BLaER1 (cell line): ENCODE data around the gene GMDS.

Source experiments
- H3K27ac ChIP-seq: shearing (Covaris generic); formaldehyde crosslinking; 2 replicates; pipeline ENCODE4 v1.8.1; 2022
- H3K27me3 ChIP-seq: shearing (Covaris generic); formaldehyde crosslinking; 2 replicates; pipeline ENCODE4 v1.8.1; 2022
- H3K36me3 ChIP-seq: shearing (Covaris generic); formaldehyde crosslinking; 2 replicates; pipeline ENCODE4 v1.8.1; 2022
- H3K4me1 ChIP-seq: shearing (Covaris generic); formaldehyde crosslinking; 2 replicates; pipeline ENCODE4 v1.8.1; 2022
- H3K4me2 ChIP-seq: shearing (Covaris generic); formaldehyde crosslinking; 2 replicates; pipeline ENCODE4 v1.8.1; 2022
- H3K4me3 ChIP-seq: shearing (Covaris generic); formaldehyde crosslinking; 2 replicates; pipeline ENCODE4 v1.8.1; 2022
- H3K9ac ChIP-seq: shearing (Covaris generic); formaldehyde crosslinking; 2 replicates; pipeline ENCODE4 v1.8.1; 2022
- H3K9me3 ChIP-seq: shearing (Covaris generic); formaldehyde crosslinking; 2 replicates; pipeline ENCODE4 v1.8.1; 2022
- H4K20me1 ChIP-seq: shearing (Covaris generic); formaldehyde crosslinking; 2 replicates; pipeline ENCODE4 v1.8.1; 2022
- Cebpa-rat ChIP-seq: shearing (Covaris generic); IDR thresholded peaks from 2 replicates; pipeline ENCODE4 v1.8.1; 2022

Gene GMDS

GRCh38 chr6:1585669-1586049 lies 659.7 kb downstream of the GMDS start:
- no peak overlapping the region for H3K27ac ChIP-seq
- no peak overlapping the region for H3K4me2 ChIP-seq
- H3K36me3 ChIP-seq, result no peaks in the 10 kb centered on the region
- no peaks in the 10 kb centered on the region for H4K20me1 ChIP-seq
- no peaks in the 10 kb centered on the region for H3K4me1 ChIP-seq
- TF ChIP-seq Cebpa-rat, result no peak
- H3K4me3 ChIP-seq, result no peak overlapping the region
- no peak overlapping the region for H3K9ac ChIP-seq
- H3K27me3 ChIP-seq, result no peaks in the 10 kb centered on the region
- no peaks in the 10 kb centered on the region for H3K9me3 ChIP-seq

GRCh38 chr6:1584996-1585668 lies 660.3 kb downstream of the GMDS start:
- H3K27ac ChIP-seq, result no peak overlapping the region
- H3K9ac ChIP-seq, result no peak overlapping the region
- no peaks in the 10 kb centered on the region for H4K20me1 ChIP-seq
- H3K4me3 ChIP-seq, result no peak overlapping the region
- H3K9me3 ChIP-seq, result no peaks in the 10 kb centered on the region
- H3K36me3 ChIP-seq, result no peaks in the 10 kb centered on the region
- no peak overlapping the region for H3K4me2 ChIP-seq
- no peak for TF ChIP-seq Cebpa-rat
- no peaks in the 10 kb centered on the region for H3K4me1 ChIP-seq
- no peaks in the 10 kb centered on the region for H3K27me3 ChIP-seq

GRCh38 chr6:1584146-1584545 lies 661.3 kb downstream of the GMDS start:
- Histone ChIP-seq H3K36me3 (no peaks in the 10 kb centered on the region), H3K4me2 (no peak overlapping the region), H3K9me3 (no peaks in the 10 kb centered on the region), H4K20me1 (no peaks in the 10 kb centered on the region), H3K27me3 (no peaks in the 10 kb centered on the region), H3K27ac (no peak overlapping the region), H3K4me3 (no peak overlapping the region), H3K9ac (no peak overlapping the region), H3K4me1 (peaks cover 6% of the 10 kb centered on the region)
- no peak for TF ChIP-seq Cebpa-rat

GRCh38 chr6:1581120-1581991 lies 664.0 kb downstream of the GMDS start:
- no peak overlapping the region for H3K4me2 ChIP-seq
- H3K9me3 ChIP-seq, result no peaks in the 10 kb centered on the region
- H3K36me3 ChIP-seq, result no peaks in the 10 kb centered on the region
- no peaks in the 10 kb centered on the region for H4K20me1 ChIP-seq
- no peak overlapping the region for H3K27ac ChIP-seq
- no peak overlapping the region for H3K9ac ChIP-seq
- TF ChIP-seq Cebpa-rat, result no peak
- H3K4me3 ChIP-seq, result no peak overlapping the region
- no peaks in the 10 kb centered on the region for H3K27me3 ChIP-seq
- H3K4me1 ChIP-seq, result peaks cover 27% of the 10 kb centered on the region

GRCh38 chr6:1580585-1580984 lies 664.8 kb downstream of the GMDS start:
- Histone ChIP-seq H3K4me2 (no peak overlapping the region), H4K20me1 (no peaks in the 10 kb centered on the region), H3K27me3 (no peaks in the 10 kb centered on the region), H3K36me3 (no peaks in the 10 kb centered on the region), H3K9ac (no peak overlapping the region), H3K4me3 (no peak overlapping the region), H3K27ac (no peak overlapping the region), H3K4me1 (peaks cover 34% of the 10 kb centered on the region), H3K9me3 (no peaks in the 10 kb centered on the region)
- peak; percentile 65; the same call in 1 of the 2 replicates for TF ChIP-seq Cebpa-rat

GRCh38 chr6:1580109-1580508 lies 665.3 kb downstream of the GMDS start:
- no peak overlapping the region for H3K4me2 ChIP-seq
- TF ChIP-seq Cebpa-rat, result no peak
- no peak overlapping the region for H3K27ac ChIP-seq
- H4K20me1 ChIP-seq, result no peaks in the 10 kb centered on the region
- H3K4me3 ChIP-seq, result no peak overlapping the region
- H3K36me3 ChIP-seq, result no peaks in the 10 kb centered on the region
- H3K9me3 ChIP-seq, result no peaks in the 10 kb centered on the region
- H3K9ac ChIP-seq, result no peak overlapping the region
- peaks cover 39% of the 10 kb centered on the region for H3K4me1 ChIP-seq
- no peaks in the 10 kb centered on the region for H3K27me3 ChIP-seq

GRCh38 chr6:1579096-1579495 lies 666.3 kb downstream of the GMDS start:
- TF ChIP-seq Cebpa-rat, result no peak
- H3K4me1 ChIP-seq, result peaks cover 49% of the 10 kb centered on the region
- no peaks in the 10 kb centered on the region for H4K20me1 ChIP-seq
- no peak overlapping the region for H3K9ac ChIP-seq
- peak overlapping the region; percentile 55 for H3K4me2 ChIP-seq
- H3K27ac ChIP-seq, result no peak overlapping the region
- no peak overlapping the region for H3K4me3 ChIP-seq
- H3K36me3 ChIP-seq, result no peaks in the 10 kb centered on the region
- H3K27me3 ChIP-seq, result no peaks in the 10 kb centered on the region
- no peaks in the 10 kb centered on the region for H3K9me3 ChIP-seq

GRCh38 chr6:1577896-1578745 lies 667.3 kb downstream of the GMDS start:
- H3K9ac ChIP-seq, result no peak overlapping the region
- H3K27ac ChIP-seq, result no peak overlapping the region
- peak overlapping the region; percentile 55 for H3K4me2 ChIP-seq
- no peak for TF ChIP-seq Cebpa-rat
- H3K9me3 ChIP-seq, result no peaks in the 10 kb centered on the region
- no peaks in the 10 kb centered on the region for H4K20me1 ChIP-seq
- H3K36me3 ChIP-seq, result no peaks in the 10 kb centered on the region
- peaks cover 51% of the 10 kb centered on the region for H3K4me1 ChIP-seq
- no peak overlapping the region for H3K4me3 ChIP-seq
- no peaks in the 10 kb centered on the region for H3K27me3 ChIP-seq

GRCh38 chr6:1577146-1577680 lies 668.2 kb downstream of the GMDS start:
- no peak overlapping the region for H3K4me3 ChIP-seq
- peaks cover 51% of the 10 kb centered on the region for H3K4me1 ChIP-seq
- no peaks in the 10 kb centered on the region for H3K36me3 ChIP-seq
- no peak overlapping the region for H3K9ac ChIP-seq
- H3K27ac ChIP-seq, result no peak overlapping the region
- H3K27me3 ChIP-seq, result no peaks in the 10 kb centered on the region
- 0 out of 2 replicates have a peak, but pooled peaks cover 1% of the 10 kb centered on the region for H3K9me3 ChIP-seq
- no peak overlapping the region for H3K4me2 ChIP-seq
- H4K20me1 ChIP-seq, result no peaks in the 10 kb centered on the region
- no peak for TF ChIP-seq Cebpa-rat
